H9 (cell line): Measurements from ENCODE around the gene ADSS2. TPM values are rescaled to one million over a fixed set of nuclear protein-coding genes. Genes with fewer than 3 reads are reported as not detected.

Source experiments
- DNase-seq: peaks from one replicate; pipeline ENCODE4 v3.0.0-alpha.2; 2017
- H2AFZ ChIP-seq: one replicate; pipeline ENCODE4 v1.6.1; 2013; ENCODE audit warnings: mild to moderate bottlenecking, low read length, control low read depth, moderate library complexity
- H2AK5ac ChIP-seq: 2 replicates; pipeline ENCODE4 v1.6.1; 2013; ENCODE audit warnings: low read length, control low read depth, mixed read lengths; ENCODE audit not compliant: insufficient read length
- H2BK120ac ChIP-seq: one replicate; pipeline ENCODE4 v1.6.1; 2013; ENCODE audit warnings: low read depth, mild to moderate bottlenecking, low read length, control low read depth, inconsistent platforms; ENCODE audit not compliant: poor library complexity, severe bottlenecking
- H2BK12ac ChIP-seq: 2 replicates; pipeline ENCODE4 v1.6.1; 2013; ENCODE audit warnings: low read length, control low read depth, mixed read lengths, low read depth; ENCODE audit not compliant: insufficient read length
- H2BK15ac ChIP-seq: 2 replicates; pipeline ENCODE4 v1.6.1; 2013; ENCODE audit warnings: low read depth, low read length, control low read depth
- H2BK20ac ChIP-seq: one replicate; pipeline ENCODE4 v1.6.1; 2013; ENCODE audit warnings: low read depth, mild to moderate bottlenecking, low read length, control low read depth, inconsistent platforms; ENCODE audit not compliant: poor library complexity, severe bottlenecking
- H2BK5ac ChIP-seq: 2 replicates; pipeline ENCODE4 v1.6.1; 2013; ENCODE audit warnings: low read length, control low read depth, mixed read lengths; ENCODE audit not compliant: insufficient read length
- H3K14ac ChIP-seq: 2 replicates; pipeline ENCODE4 v1.6.1; 2013; ENCODE audit warnings: low read length, control low read depth; ENCODE audit not compliant: insufficient read depth
- H3K18ac ChIP-seq: 2 replicates; pipeline ENCODE4 v1.6.1; 2013; ENCODE audit warnings: low read depth, mild to moderate bottlenecking, mixed read lengths, low read length, control low read depth; ENCODE audit not compliant: insufficient read length
- H3K23ac ChIP-seq: 2 replicates; pipeline ENCODE4 v1.6.1; 2013; ENCODE audit warnings: low read length, control low read depth, mixed read lengths, low read depth; ENCODE audit not compliant: insufficient read length
- H3K23me2 ChIP-seq: 2 replicates; pipeline ENCODE4 v1.6.1; 2013; ENCODE audit warnings: low read depth, mild to moderate bottlenecking, mixed read lengths, low read length, control low read depth; ENCODE audit not compliant: insufficient read length, poor library complexity, severe bottlenecking
- H3K27ac ChIP-seq: 2 replicates; pipeline ENCODE4 v1.5.1; 2013; ENCODE audit warnings: low read length, control low read depth, mixed read lengths, low read depth; ENCODE audit not compliant: insufficient read length
- H3K27me3 ChIP-seq: 2 replicates; pipeline ENCODE4 v1.6.1; 2013; ENCODE audit warnings: low read length, control low read depth, inconsistent platforms; ENCODE audit not compliant: insufficient read depth
- H3K4ac ChIP-seq: 2 replicates; pipeline ENCODE4 v1.6.1; 2013; ENCODE audit warnings: low read depth, mild to moderate bottlenecking, control low read depth, inconsistent platforms, low read length, moderate library complexity
- H3K4me1 ChIP-seq: 2 replicates; pipeline ENCODE4 v1.6.1; 2013; ENCODE audit warnings: low read length, control low read depth, inconsistent platforms; ENCODE audit not compliant: insufficient read depth
- H3K4me2 ChIP-seq: 2 replicates; pipeline ENCODE4 v1.6.1; 2013; ENCODE audit warnings: low read length, control low read depth, mixed read lengths; ENCODE audit not compliant: insufficient read length, insufficient read depth
- H3K56ac ChIP-seq: 2 replicates; pipeline ENCODE4 v1.6.1; 2013; ENCODE audit warnings: low read depth, mild to moderate bottlenecking, mixed read lengths, low read length, control low read depth; ENCODE audit not compliant: insufficient read length
- H3K79me1 ChIP-seq: 2 replicates; pipeline ENCODE4 v1.6.1; 2013; ENCODE audit warnings: low read depth, mild to moderate bottlenecking, moderate library complexity, low read length, control low read depth, inconsistent platforms; ENCODE audit not compliant: insufficient read depth, poor library complexity, severe bottlenecking
- H3K79me2 ChIP-seq: 2 replicates; pipeline ENCODE4 v1.6.1; 2013; ENCODE audit warnings: low read length, control low read depth, inconsistent platforms; ENCODE audit not compliant: insufficient read depth
- H3K9ac ChIP-seq: 2 replicates; pipeline ENCODE4 v1.6.1; 2013; ENCODE audit warnings: low read length, control low read depth, mixed read lengths; ENCODE audit not compliant: insufficient read length; ENCODE audit errors: extremely low read depth
- H3K9me3 ChIP-seq: one replicate; pipeline ENCODE4 v1.6.1; 2013; ENCODE audit warnings: low read depth, low read length, inconsistent platforms; ENCODE audit not compliant: control insufficient read depth
- H3T11ph ChIP-seq: one replicate; pipeline ENCODE4 v1.6.1; 2013; ENCODE audit warnings: mild to moderate bottlenecking, low read length, control low read depth, inconsistent platforms
- H4K20me1 ChIP-seq: one replicate; pipeline ENCODE4 v1.6.1; 2013; ENCODE audit not compliant: control insufficient read depth, insufficient read length, insufficient read depth
- H4K5ac ChIP-seq: 2 replicates; pipeline ENCODE4 v1.6.1; 2013; ENCODE audit warnings: low read depth, mild to moderate bottlenecking, mixed read lengths, low read length, control low read depth; ENCODE audit not compliant: insufficient read length
- H4K8ac ChIP-seq: replicated peaks from 2 replicates; pipeline ENCODE4 v1.6.1; 2013; ENCODE audit warnings: low read length, control low read depth, mixed read lengths, low read depth; ENCODE audit not compliant: insufficient read length
- H4K91ac ChIP-seq: 2 replicates; pipeline ENCODE4 v1.6.1; 2013; ENCODE audit warnings: low read depth, mild to moderate bottlenecking, moderate library complexity, mixed read lengths, low read length, control low read depth; ENCODE audit not compliant: insufficient read length
- H3K27ac Mint-ChIP-seq, 3 experiments: 2 replicates in 2 of 3; 3 replicates in 1 of 3; pipeline ENCODE4 v1.8.0; 2020 to 2021; ENCODE audit warnings: mixed read lengths in 3 of 3, mild to moderate bottlenecking in 1 of 3, moderate library complexity in 1 of 3
- H3K27me3 Mint-ChIP-seq: 2 replicates; pipeline ENCODE4 v1.8.0; 2021; ENCODE audit warnings: low read depth, mild to moderate bottlenecking, moderate library complexity, mixed read lengths
- H3K36me3 Mint-ChIP-seq, 3 experiments: 2 replicates in 2 of 3; 3 replicates in 1 of 3; pipeline ENCODE4 v1.8.0; 2020 to 2021; ENCODE audit warnings: low read depth in 3 of 3, mixed read lengths in 3 of 3; ENCODE audit not compliant: insufficient read depth in 1 of 3
- H3K4me1 Mint-ChIP-seq, 2 experiments: 2 replicates each; pipeline ENCODE4 v1.8.0; 2020; ENCODE audit warnings: mixed read lengths in 2 of 2
- H3K4me3 Mint-ChIP-seq, 2 experiments: 2 replicates in 1 of 2; 3 replicates in 1 of 2; pipeline ENCODE4 v1.8.0; 2020 to 2021; ENCODE audit warnings: mild to moderate bottlenecking in 2 of 2, mixed read lengths in 2 of 2, moderate library complexity in 1 of 2
- H3K9me3 Mint-ChIP-seq, 2 experiments: 2 replicates in 1 of 2; 3 replicates in 1 of 2; pipeline ENCODE4 v1.8.0; 2020; ENCODE audit warnings: mild to moderate bottlenecking in 2 of 2, mixed read lengths in 2 of 2, moderate library complexity in 1 of 2
- WGBS: extraction: QIAGEN DNeasy Blood & Tissue Kit; methylation state at CpG from one replicate; pipeline ENCODE4 v1.1.7; 2013; ENCODE audit warnings: missing lambda C conversion rate, low lambda C conversion rate, mixed read lengths; ENCODE audit not compliant: insufficient read length; ENCODE audit errors: extremely low coverage; 5-methylcytosine and 5-hydroxymethylcytosine counted together
- total RNA-seq: library from RNA; stranded (reverse); gene quantifications from 2 replicates; pipeline ENCODE4 v1.2.1, GENCODE V29; 2021
- TF ChIP-seq, protein P1 (sequence below): fragments of 200-600 bp; sonication (generic); conservative IDR thresholded peaks from 3 replicates; pipeline ENCODE4 v1.8.0; 2021; ENCODE audit warnings: antibody characterized with exemption, mild to moderate bottlenecking

ADSS2 gene
- total RNA-seq, 1 experiment from 2014 or later: 65.4 TPM

DNA sequence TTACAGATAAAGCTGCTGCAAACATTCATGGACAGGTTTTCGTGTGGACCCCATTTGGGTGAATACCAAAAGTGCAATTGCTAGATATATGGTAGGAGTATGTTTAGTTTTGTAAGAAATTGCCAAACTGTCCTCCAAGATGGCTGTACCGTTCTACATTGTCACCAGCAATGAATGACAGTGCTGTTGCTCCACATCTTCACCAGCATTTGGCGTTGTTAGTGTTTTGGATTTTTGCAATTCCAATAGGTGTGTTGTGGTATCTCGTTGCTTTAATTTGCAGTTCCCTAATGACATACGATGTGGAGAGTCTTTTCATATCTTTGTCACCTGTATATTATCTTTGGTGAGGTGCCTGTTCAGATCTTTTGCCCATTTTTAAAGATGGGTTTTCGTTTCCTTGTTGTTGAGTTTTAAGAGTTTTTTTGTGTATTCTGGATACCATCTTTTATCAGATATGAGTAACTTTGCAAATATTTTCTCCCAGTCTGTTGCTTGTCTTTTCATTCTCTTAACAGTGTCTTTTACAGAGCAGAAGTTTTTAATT lies 21.4 kb upstream of the ADSS2 start:
- Mint-ChIP-seq H3K9me3 (peaks cover 0 to 4% of the 10 kb centered on the region in 2 experiments; a peak in 2 of 5 replicates), H3K36me3 (peaks cover 0 to 4% (median 2%) of the 10 kb centered on the region in 3 experiments; a peak in 2 of 7 replicates), H3K27me3 (no peaks in the 10 kb centered on the region), H3K4me1 (no peaks in the 10 kb centered on the region), H3K27ac (no peak overlapping the region), H3K4me3 (no peak overlapping the region)
- Histone ChIP-seq H2AFZ (no peak overlapping the region), H3K79me1 (no peaks in the 10 kb centered on the region), H3K18ac (no peak overlapping the region), H3K14ac (no peak overlapping the region), H3K79me2 (no peaks in the 10 kb centered on the region), H2AK5ac (no peak overlapping the region), H2BK12ac (no peak overlapping the region), H2BK120ac (no peak overlapping the region), H2BK20ac (no peak overlapping the region), H3K56ac (no peak overlapping the region), H3K27ac (no peak overlapping the region), H4K91ac (no peak overlapping the region), H3K9me3 (no peaks in the 10 kb centered on the region), H4K20me1 (no peaks in the 10 kb centered on the region), H4K5ac (no peak overlapping the region), H2BK5ac (no peak overlapping the region), H3K27me3 (no peaks in the 10 kb centered on the region), H3K9ac (no peak overlapping the region), H3K4me1 (no peaks in the 10 kb centered on the region), H3K23ac (no peak overlapping the region), H3T11ph (no peak overlapping the region), H3K4ac (no peak overlapping the region), H4K8ac (no peak overlapping the region), H3K23me2 (no peaks in the 10 kb centered on the region), H2BK15ac (no peak overlapping the region), H3K4me2 (no peak overlapping the region)
- WGBS: no CpG with 5 or more reads among the region's 6 CpGs
- TF ChIP-seq, protein P1, sequence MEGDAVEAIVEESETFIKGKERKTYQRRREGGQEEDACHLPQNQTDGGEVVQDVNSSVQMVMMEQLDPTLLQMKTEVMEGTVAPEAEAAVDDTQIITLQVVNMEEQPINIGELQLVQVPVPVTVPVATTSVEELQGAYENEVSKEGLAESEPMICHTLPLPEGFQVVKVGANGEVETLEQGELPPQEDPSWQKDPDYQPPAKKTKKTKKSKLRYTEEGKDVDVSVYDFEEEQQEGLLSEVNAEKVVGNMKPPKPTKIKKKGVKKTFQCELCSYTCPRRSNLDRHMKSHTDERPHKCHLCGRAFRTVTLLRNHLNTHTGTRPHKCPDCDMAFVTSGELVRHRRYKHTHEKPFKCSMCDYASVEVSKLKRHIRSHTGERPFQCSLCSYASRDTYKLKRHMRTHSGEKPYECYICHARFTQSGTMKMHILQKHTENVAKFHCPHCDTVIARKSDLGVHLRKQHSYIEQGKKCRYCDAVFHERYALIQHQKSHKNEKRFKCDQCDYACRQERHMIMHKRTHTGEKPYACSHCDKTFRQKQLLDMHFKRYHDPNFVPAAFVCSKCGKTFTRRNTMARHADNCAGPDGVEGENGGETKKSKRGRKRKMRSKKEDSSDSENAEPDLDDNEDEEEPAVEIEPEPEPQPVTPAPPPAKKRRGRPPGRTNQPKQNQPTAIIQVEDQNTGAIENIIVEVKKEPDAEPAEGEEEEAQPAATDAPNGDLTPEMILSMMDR: no peak
- DNase-seq: no peak
